HepG2 (cell line): ENCODE data around the gene AMDHD1. TPM values are rescaled to one million over a fixed set of nuclear protein-coding genes. Genes with fewer than 3 reads are reported as not detected.

ENCODE experiments used
- EED ChIP-seq: sonication (generic); formaldehyde crosslinking; IDR thresholded peaks from 2 replicates; pipeline ENCODE4 v1.5.0; 2020; ENCODE audit warnings: mild to moderate bottlenecking, missing genetic modification reagents
- GZF1 ChIP-seq: sonication (generic); formaldehyde crosslinking; IDR thresholded peaks from 2 replicates; pipeline ENCODE4 v1.5.1; 2020; ENCODE audit warnings: mild to moderate bottlenecking, missing genetic modification reagents
- KLF9 ChIP-seq: IDR thresholded peaks from 2 replicates; pipeline ENCODE4 v1.6.1; 2016; ENCODE audit warnings: low read depth
- NRL ChIP-seq: sonication (generic); formaldehyde crosslinking; IDR thresholded peaks from 2 replicates; pipeline ENCODE4 v1.5.0; 2020; ENCODE audit warnings: missing genetic modification reagents, mild to moderate bottlenecking, moderate library complexity, borderline replicate concordance
- RELA ChIP-seq: sonication (generic); formaldehyde crosslinking; IDR thresholded peaks from 2 replicates; pipeline ENCODE4 v1.4.0; 2020; ENCODE audit warnings: missing genetic modification reagents
- REXO4 ChIP-seq: sonication (generic); formaldehyde crosslinking; IDR thresholded peaks from 2 replicates; pipeline ENCODE4 v1.8.0; 2022; ENCODE audit warnings: missing genetic modification reagents, mild to moderate bottlenecking, borderline replicate concordance
- SRY ChIP-seq: sonication (generic); formaldehyde crosslinking; IDR thresholded peaks from 2 replicates; pipeline ENCODE4 v1.8.0; 2022; ENCODE audit warnings: mild to moderate bottlenecking, missing genetic modification reagents
- STAG1 ChIP-seq: sonication (generic); formaldehyde crosslinking; IDR thresholded peaks from 2 replicates; pipeline ENCODE4 v1.4.0; 2020; ENCODE audit warnings: missing genetic modification reagents
- TBL1XR1 ChIP-seq: fragments of 150-350 bp; IDR thresholded peaks from 2 replicates; pipeline ENCODE4 v1.6.1; 2014; ENCODE audit warnings: borderline replicate concordance, low read length; ENCODE audit not compliant: partially characterized antibody
- YEATS4 ChIP-seq: sonication (generic); formaldehyde crosslinking; IDR thresholded peaks from 2 replicates; pipeline ENCODE4 v1.4.0; 2020; ENCODE audit warnings: missing genetic modification reagents, borderline replicate concordance
- ZBTB42 ChIP-seq: sonication (generic); formaldehyde crosslinking; IDR thresholded peaks from 2 replicates; pipeline ENCODE4 v1.5.0; 2020; ENCODE audit warnings: mild to moderate bottlenecking, missing genetic modification reagents
- ZNF160 ChIP-seq: sonication (generic); formaldehyde crosslinking; IDR thresholded peaks from 2 replicates; pipeline ENCODE4 v1.8.0; 2022; ENCODE audit warnings: mild to moderate bottlenecking, inconsistent platforms, missing genetic modification reagents
- ZNF34 ChIP-seq: sonication (generic); formaldehyde crosslinking; IDR thresholded peaks from 2 replicates; pipeline ENCODE4 v1.4.0; 2020; ENCODE audit warnings: mild to moderate bottlenecking, missing genetic modification reagents, borderline replicate concordance
- ZNF607 ChIP-seq: sonication (generic); formaldehyde crosslinking; IDR thresholded peaks from 2 replicates; pipeline ENCODE4 v1.5.1; 2020; ENCODE audit warnings: missing genetic modification reagents, mild to moderate bottlenecking, borderline replicate concordance
- polyA plus RNA-seq, 8 experiments: library from polyadenylated mRNA; depleted of rRNA in 3 of 8; stranded (reverse) in 7 of 8; unstranded in 1 of 8; fragments of >200 nt; fragmentation: Illumina TruSeq in 4 of 8; extraction: Trizol in 4 of 8; gene quantifications; 2 replicates each; pipeline versions ENCODE4 v1.2.1 to v1.2.3, GENCODE V29; 2011 to 2016; ENCODE audit warnings: low read depth in 4 of 8, missing spikeins in 1 of 8, mixed read lengths in 1 of 8; ENCODE audit not compliant: insufficient read depth in 1 of 8
- total RNA-seq, 5 experiments: library from RNA; depleted of rRNA; stranded (reverse); fragments of >200 nt; fragmentation: Illumina TruSeq; extraction: Trizol; gene quantifications; 2 replicates each; pipeline ENCODE4 v1.2.3, GENCODE V29; 2016; ENCODE audit warnings: low read depth in 1 of 5
- TF ChIP-seq, protein P1 (sequence below): sonication (generic); formaldehyde crosslinking; IDR thresholded peaks from 2 replicates; pipeline ENCODE4 v1.4.0; 2020; ENCODE audit warnings: mild to moderate bottlenecking, missing genetic modification reagents
- TF ChIP-seq, protein P2 (sequence below): sonication (generic); formaldehyde crosslinking; IDR thresholded peaks from 2 replicates; pipeline ENCODE4 v1.4.0; 2020; ENCODE audit warnings: missing genetic modification reagents, borderline replicate concordance
- TF ChIP-seq, protein P3 (sequence below): sonication (generic); formaldehyde crosslinking; IDR thresholded peaks from 2 replicates; pipeline ENCODE4 v1.4.0; 2020; ENCODE audit warnings: missing genetic modification reagents, mild to moderate bottlenecking, borderline replicate concordance
- TF ChIP-seq, protein P4 (sequence below): sonication (generic); formaldehyde crosslinking; IDR thresholded peaks from 2 replicates; pipeline ENCODE4 v1.4.0; 2020; ENCODE audit warnings: mild to moderate bottlenecking, missing genetic modification reagents
- TF ChIP-seq, protein P5 (sequence below): sonication (generic); formaldehyde crosslinking; IDR thresholded peaks from 2 replicates; pipeline ENCODE4 v1.8.1; 2023; ENCODE audit warnings: mild to moderate bottlenecking, missing genetic modification reagents
- TF ChIP-seq, protein P6 (sequence below): sonication (generic); formaldehyde crosslinking; IDR thresholded peaks from 2 replicates; pipeline ENCODE4 v1.9.0; 2022; ENCODE audit warnings: low read depth, missing genetic modification reagents
- TF ChIP-seq, protein P7 (sequence below): IDR thresholded peaks from 2 replicates; pipeline ENCODE4 v1.6.1; 2012; ENCODE audit warnings: low read depth, low read length, improper control_type of control experiment

AMDHD1 gene
- total and polyA plus RNA-seq, 2 of the 13 experiments (the other 11 are each of a cell fraction or from before 2014, with no cell fraction given) = 6.5 to 29.6 TPM

DNA sequence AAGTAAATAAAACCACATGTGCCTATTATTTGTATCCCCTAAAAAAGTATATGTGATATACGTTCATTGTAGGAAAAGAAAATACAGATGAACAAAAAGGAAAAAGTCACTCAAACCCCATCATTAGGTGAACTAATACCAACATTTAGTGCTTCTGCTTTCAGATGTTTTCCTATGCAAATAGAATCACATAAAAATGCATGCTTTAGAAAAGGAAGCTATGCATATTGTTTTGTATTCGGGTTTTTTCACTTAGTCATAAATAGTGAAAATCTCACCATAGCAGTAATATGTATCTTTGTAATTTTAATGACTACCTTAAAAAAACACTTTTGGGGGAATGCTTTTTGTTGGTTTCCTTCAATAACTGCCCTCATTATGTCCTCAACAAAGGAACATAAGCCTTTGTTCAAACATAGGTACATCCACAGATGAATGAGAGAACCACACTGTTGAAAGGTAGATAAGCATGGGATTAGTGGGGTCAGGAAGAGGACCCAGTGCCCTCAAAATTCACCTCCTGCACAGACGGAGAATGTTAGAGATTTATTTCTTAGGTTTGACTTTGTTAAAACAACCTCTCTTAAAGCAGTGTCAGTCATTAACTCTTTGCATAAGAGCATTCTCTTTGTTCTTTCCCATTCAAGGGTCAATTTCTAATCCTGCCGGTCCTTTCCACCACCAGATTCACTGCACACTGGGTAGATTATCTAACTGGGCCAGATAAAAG is 6.5 kb downstream of the AMDHD1 start (continued):
- TF ChIP-seq, protein P1, sequence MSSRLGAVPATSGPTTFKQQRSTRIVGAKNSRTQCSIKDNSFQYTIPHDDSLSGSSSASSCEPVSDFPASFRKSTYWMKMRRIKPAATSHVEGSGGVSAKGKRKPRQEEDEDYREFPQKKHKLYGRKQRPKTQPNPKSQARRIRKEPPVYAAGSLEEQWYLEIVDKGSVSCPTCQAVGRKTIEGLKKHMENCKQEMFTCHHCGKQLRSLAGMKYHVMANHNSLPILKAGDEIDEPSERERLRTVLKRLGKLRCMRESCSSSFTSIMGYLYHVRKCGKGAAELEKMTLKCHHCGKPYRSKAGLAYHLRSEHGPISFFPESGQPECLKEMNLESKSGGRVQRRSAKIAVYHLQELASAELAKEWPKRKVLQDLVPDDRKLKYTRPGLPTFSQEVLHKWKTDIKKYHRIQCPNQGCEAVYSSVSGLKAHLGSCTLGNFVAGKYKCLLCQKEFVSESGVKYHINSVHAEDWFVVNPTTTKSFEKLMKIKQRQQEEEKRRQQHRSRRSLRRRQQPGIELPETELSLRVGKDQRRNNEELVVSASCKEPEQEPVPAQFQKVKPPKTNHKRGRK (CRISPR knock-in tag) = no peak
- TF ChIP-seq SRY (CRISPR knock-in tag) = no peak
- TF ChIP-seq, protein P2, sequence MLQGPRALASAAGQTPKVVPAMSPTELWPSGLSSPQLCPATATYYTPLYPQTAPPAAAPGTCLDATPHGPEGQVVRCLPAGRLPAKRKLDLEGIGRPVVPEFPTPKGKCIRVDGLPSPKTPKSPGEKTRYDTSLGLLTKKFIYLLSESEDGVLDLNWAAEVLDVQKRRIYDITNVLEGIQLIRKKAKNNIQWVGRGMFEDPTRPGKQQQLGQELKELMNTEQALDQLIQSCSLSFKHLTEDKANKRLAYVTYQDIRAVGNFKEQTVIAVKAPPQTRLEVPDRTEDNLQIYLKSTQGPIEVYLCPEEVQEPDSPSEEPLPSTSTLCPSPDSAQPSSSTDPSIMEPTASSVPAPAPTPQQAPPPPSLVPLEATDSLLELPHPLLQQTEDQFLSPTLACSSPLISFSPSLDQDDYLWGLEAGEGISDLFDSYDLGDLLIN (CRISPR knock-in tag) = no peak
- TF ChIP-seq REXO4 (CRISPR knock-in tag) = no peak
- TF ChIP-seq RELA (CRISPR knock-in tag) = no peak
- TF ChIP-seq TBL1XR1 = no peak
- TF ChIP-seq, protein P3, sequence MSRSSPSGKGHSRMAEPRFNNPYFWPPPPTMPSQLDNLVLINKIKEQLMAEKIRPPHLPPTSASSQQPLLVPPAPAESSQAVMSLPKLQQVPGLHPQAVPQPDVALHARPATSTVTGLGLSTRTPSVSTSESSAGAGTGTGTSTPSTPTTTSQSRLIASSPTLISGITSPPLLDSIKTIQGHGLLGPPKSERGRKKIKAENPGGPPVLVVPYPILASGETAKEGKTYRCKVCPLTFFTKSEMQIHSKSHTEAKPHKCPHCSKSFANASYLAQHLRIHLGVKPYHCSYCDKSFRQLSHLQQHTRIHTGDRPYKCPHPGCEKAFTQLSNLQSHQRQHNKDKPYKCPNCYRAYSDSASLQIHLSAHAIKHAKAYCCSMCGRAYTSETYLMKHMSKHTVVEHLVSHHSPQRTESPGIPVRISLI (CRISPR knock-in tag) = peak; percentile 74; the same call in 1 of the 2 replicates
- TF ChIP-seq ZNF160 (CRISPR knock-in tag) = no peak
- no peak for TF ChIP-seq NRL (CRISPR knock-in tag)
- TF ChIP-seq, protein P4, sequence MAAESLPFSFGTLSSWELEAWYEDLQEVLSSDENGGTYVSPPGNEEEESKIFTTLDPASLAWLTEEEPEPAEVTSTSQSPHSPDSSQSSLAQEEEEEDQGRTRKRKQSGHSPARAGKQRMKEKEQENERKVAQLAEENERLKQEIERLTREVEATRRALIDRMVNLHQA = no peak
- TF ChIP-seq ZBTB42 = no peak
- TF ChIP-seq KLF9 (CRISPR knock-in tag) = no peak
- TF ChIP-seq EED = no peak
- TF ChIP-seq STAG1 (CRISPR knock-in tag) = no peak
- no peak for TF ChIP-seq ZNF607
- TF ChIP-seq, protein P5, sequence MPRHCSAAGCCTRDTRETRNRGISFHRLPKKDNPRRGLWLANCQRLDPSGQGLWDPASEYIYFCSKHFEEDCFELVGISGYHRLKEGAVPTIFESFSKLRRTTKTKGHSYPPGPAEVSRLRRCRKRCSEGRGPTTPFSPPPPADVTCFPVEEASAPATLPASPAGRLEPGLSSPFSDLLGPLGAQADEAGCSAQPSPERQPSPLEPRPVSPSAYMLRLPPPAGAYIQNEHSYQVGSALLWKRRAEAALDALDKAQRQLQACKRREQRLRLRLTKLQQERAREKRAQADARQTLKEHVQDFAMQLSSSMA (CRISPR knock-in tag) = no peak
- TF ChIP-seq, protein P6, sequence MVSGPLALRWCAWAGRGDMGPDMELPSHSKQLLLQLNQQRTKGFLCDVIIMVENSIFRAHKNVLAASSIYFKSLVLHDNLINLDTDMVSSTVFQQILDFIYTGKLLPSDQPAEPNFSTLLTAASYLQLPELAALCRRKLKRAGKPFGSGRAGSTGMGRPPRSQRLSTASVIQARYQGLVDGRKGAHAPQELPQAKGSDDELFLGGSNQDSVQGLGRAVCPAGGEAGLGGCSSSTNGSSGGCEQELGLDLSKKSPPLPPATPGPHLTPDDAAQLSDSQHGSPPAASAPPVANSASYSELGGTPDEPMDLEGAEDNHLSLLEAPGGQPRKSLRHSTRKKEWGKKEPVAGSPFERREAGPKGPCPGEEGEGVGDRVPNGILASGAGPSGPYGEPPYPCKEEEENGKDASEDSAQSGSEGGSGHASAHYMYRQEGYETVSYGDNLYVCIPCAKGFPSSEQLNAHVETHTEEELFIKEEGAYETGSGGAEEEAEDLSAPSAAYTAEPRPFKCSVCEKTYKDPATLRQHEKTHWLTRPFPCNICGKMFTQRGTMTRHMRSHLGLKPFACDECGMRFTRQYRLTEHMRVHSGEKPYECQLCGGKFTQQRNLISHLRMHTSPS (CRISPR knock-in tag) = no peak
- TF ChIP-seq, protein P7, sequence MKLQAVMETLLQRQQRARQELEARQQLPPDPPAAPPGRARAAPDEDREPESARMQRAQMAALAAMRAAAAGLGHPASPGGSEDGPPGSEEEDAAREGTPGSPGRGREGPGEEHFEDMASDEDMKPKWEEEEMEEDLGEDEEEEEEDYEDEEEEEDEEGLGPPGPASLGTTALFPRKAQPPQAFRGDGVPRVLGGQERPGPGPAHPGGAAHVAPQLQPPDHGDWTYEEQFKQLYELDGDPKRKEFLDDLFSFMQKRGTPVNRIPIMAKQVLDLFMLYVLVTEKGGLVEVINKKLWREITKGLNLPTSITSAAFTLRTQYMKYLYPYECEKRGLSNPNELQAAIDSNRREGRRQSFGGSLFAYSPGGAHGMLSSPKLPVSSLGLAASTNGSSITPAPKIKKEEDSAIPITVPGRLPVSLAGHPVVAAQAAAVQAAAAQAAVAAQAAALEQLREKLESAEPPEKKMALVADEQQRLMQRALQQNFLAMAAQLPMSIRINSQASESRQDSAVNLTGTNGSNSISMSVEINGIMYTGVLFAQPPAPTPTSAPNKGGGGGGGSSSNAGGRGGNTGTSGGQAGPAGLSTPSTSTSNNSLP = peak; percentile 53; the same call in 1 of the 2 replicates
- TF ChIP-seq GZF1 (CRISPR knock-in tag) = no peak
- TF ChIP-seq ZNF34 (CRISPR knock-in tag) = no peak
- TF ChIP-seq YEATS4 = no peak
